ENCODE measurements around the gene KRT6A. TPM values are rescaled to one million over a fixed set of nuclear protein-coding genes. Genes with fewer than 3 reads are reported as not detected.

KRT6A gene
- total and polyA plus RNA-seq, 2 of the 13 experiments (the other 11 are each of a cell fraction or from before 2014, with no cell fraction given), result 0.13 TPM; not detected in 1

- no peak for TF ChIP-seq ZNF687 (CRISPR knock-in tag; IDR thresholded peaks at IDR 0.05)
These were observed 46.2 kb upstream of the KRT6A start (continued) for GRCh38 chr12:52539083-52539820.

- ChIA-PET CTCF (ENCODE audit: low intra/inter-chr PET ratio, low total read pairs) (no interaction called here), POLR2A (no interaction called here)
- WGBS (ENCODE audit: low lambda C conversion rate), result 13% methylated on average over 3 of the region's 3 CpGs
- no peak for ATAC-seq
- Histone ChIP-seq H3K79me2 (ENCODE audit: insufficient read depth, low read length) (no peaks in the 10 kb centered on the region), H3K27ac (ENCODE audit: extremely low read length, insufficient read depth, low read length) (no peak overlapping the region), H3K4me2 (ENCODE audit: low read depth, low read length) (no peak overlapping the region), H3K9ac (ENCODE audit: insufficient read depth, low read depth, low read length) (no peak overlapping the region), H4K20me1 (ENCODE audit: insufficient read depth, low read length) (no peaks in the 10 kb centered on the region), H3K4me3 (replicated peaks in 1 of 3; ENCODE audit: insufficient read depth in 1 of 3, low read depth in 2 of 3, low read length in 3 of 3) (no peak overlapping the region), H3K9me3 (ENCODE audit: low read length) (no peaks in the 10 kb centered on the region), H3K36me3 (replicated peaks in 1 of 2; ENCODE audit: control insufficient read depth in 1 of 2, insufficient read depth in 2 of 2, low read length in 2 of 2) (no peaks in the 10 kb centered on the region), H3K27me3 (ENCODE audit: control insufficient read depth in 1 of 2, insufficient read depth in 2 of 2, low read length in 2 of 2) (peaks cover 2 to 11% of the 10 kb centered on the region in 2 experiments; a peak in 2 of 5 replicates), H3K4me1 (ENCODE audit: insufficient read depth, low read length) (no peaks in the 10 kb centered on the region), H2AFZ (ENCODE audit: low read length) (no peak overlapping the region)
- intact Hi-C loops (cut with micrococcal nuclease; ENCODE audit: unreplicated experiment), result no loop called here
- TF ChIP-seq ZNF512B (CRISPR knock-in tag; IDR thresholded peaks at IDR 0.05; ENCODE audit: borderline replicate concordance), result no peak
- no TSS peak for BruUV-seq (replicated peaks)
- DNase-seq (ENCODE audit: low spot score), result no peak
- in situ Hi-C loops (cut with HindIII; ENCODE audit: extremely low pct_ligation_motif_present, low pct_unique_long_range_greater_than_20kb), result loop anchor here (25.0 kb wide), 1 partner anchor 400 kb away; no protein-coding TSS in a partner anchor
- FAIRE-seq, result no peak
These were observed 44.0 kb upstream of the KRT6A start for GRCh38 chr12:52537101-52537500.
